PC-3 (cell line): ENCODE results near the gene CYTH3. TPM values are rescaled to one million over a fixed set of nuclear protein-coding genes. Genes with fewer than 3 reads are reported as not detected.

ENCODE experiments used
- ATAC-seq: fragments of 200-7000 bp; cut with Tn5 transposase; 2 replicates; pipeline ENCODE4 v1.9.1; 2020; ENCODE audit warnings: mild to moderate bottlenecking, moderate library complexity
- BruUV-seq: library from RNA; stranded (reverse); fragments of 400-500 nt; replicated peaks from 2 replicates; lab custom pipeline; 2021; lab: Mats Ljungman, UMichigan
- CTCF ChIA-PET: fragments of 300-600 bp; sonication (Branson Sonifier 250); formaldehyde crosslinking; loops from one replicate; lab custom pipeline; 2022; ENCODE audit warnings: antibody characterized with exemption; lab: Charles Lee
- POLR2A ChIA-PET: fragments of 300-600 bp; sonication (Branson Sonifier 250); formaldehyde crosslinking; loops from one replicate; lab custom pipeline; 2022; ENCODE audit warnings: antibody characterized with exemption; ENCODE audit not compliant: unreplicated experiment; lab: Charles Lee
- DNase-seq: peaks from one replicate; pipeline ENCODE4 v3.0.0-alpha.2; 2015
- H2AFZ ChIP-seq: fragments of 300-600 bp; sonication (generic); 2 replicates; pipeline ENCODE4 v1.6.0; 2016; ENCODE audit warnings: antibody characterized with exemption, low read length
- H3F3A ChIP-seq: fragments of 300-600 bp; sonication (generic); one replicate; pipeline ENCODE4 v1.6.0; 2017; ENCODE audit warnings: antibody characterized with exemption, low read length, control low read depth, mild to moderate bottlenecking; ENCODE audit not compliant: unreplicated experiment
- H3K27ac ChIP-seq: fragments of 300-600 bp; sonication (generic); 2 replicates; pipeline ENCODE4 v1.5.1; 2016; ENCODE audit warnings: mild to moderate bottlenecking, low read length
- H3K27me3 ChIP-seq: fragments of 300-600 bp; sonication (generic); 2 replicates; pipeline ENCODE4 v1.6.1; 2016; ENCODE audit warnings: low read length, mixed read lengths
- H3K36me3 ChIP-seq: fragments of 300-600 bp; sonication (generic); 2 replicates; pipeline ENCODE4 v1.6.1; 2016; ENCODE audit warnings: low read depth, mixed run types, low read length, mixed read lengths
- H3K4me1 ChIP-seq: fragments of 300-600 bp; sonication (generic); 2 replicates; pipeline ENCODE4 v1.5.1; 2016; ENCODE audit warnings: low read length; ENCODE audit not compliant: insufficient read depth
- H3K4me2 ChIP-seq: fragments of 300-600 bp; sonication (generic); 2 replicates; pipeline ENCODE4 v1.6.0; 2016; ENCODE audit warnings: low read length
- H3K4me3 ChIP-seq: fragments of 300-600 bp; sonication (generic); 2 replicates; pipeline ENCODE4 v1.5.1; 2016; ENCODE audit warnings: mild to moderate bottlenecking, low read length, mixed read lengths
- H3K79me2 ChIP-seq: fragments of 300-600 bp; sonication (generic); 2 replicates; pipeline ENCODE4 v1.6.1; 2017; ENCODE audit warnings: low read length, mixed read lengths
- H3K9ac ChIP-seq: fragments of 300-600 bp; sonication (generic); 2 replicates; pipeline ENCODE4 v1.6.0; 2016; ENCODE audit warnings: mild to moderate bottlenecking, low read length
- H3K9me2 ChIP-seq: fragments of 300-600 bp; sonication (generic); replicated peaks from 2 replicates; pipeline ENCODE4 v1.6.1; 2016; ENCODE audit warnings: mixed run types, low read length, mixed read lengths
- H3K9me3 ChIP-seq: fragments of 300-600 bp; sonication (generic); 2 replicates; pipeline ENCODE4 v1.6.1; 2016; ENCODE audit warnings: low read length, mixed read lengths
- H4K20me1 ChIP-seq: fragments of 300-600 bp; sonication (generic); 2 replicates; pipeline ENCODE4 v1.6.1; 2016; ENCODE audit warnings: low read length, mixed read lengths
- CTCF ChIP-seq: fragments of 300-600 bp; sonication (generic); conservative IDR thresholded peaks from 2 replicates; pipeline ENCODE4 v1.5.1; 2017; ENCODE audit warnings: antibody characterized with exemption, low read depth, mild to moderate bottlenecking, low read length
- EZH2 ChIP-seq: fragments of 300-600 bp; sonication (generic); IDR thresholded peaks from one replicate; pipeline ENCODE4 v1.6.1; 2017; ENCODE audit warnings: antibody characterized with exemption, mild to moderate bottlenecking, low read length; ENCODE audit not compliant: unreplicated experiment
- EZH2phosphoT487 ChIP-seq: fragments of 300-600 bp; sonication (generic); IDR thresholded peaks from 2 replicates; pipeline ENCODE4 v1.6.1; 2018; ENCODE audit warnings: mild to moderate bottlenecking, antibody characterized with exemption, low read length, borderline replicate concordance
- intact Hi-C: fragments of 100-400 bp; cut with micrococcal nuclease; formaldehyde crosslinking; loops from 2 replicates; pipeline ENCODE4 v1.9.0; 2023
- total RNA-seq: library from RNA; depleted of rRNA; stranded (reverse); fragments of >200 nt; gene quantifications from 2 replicates; pipeline ENCODE4 v1.2.3, GENCODE V29; 2014

CYTH3 gene
- total RNA-seq, 1 experiment from 2014 or later, result 23.1 TPM

- H3K4me1 ChIP-seq, result peaks cover 10% of the 10 kb centered on the region
- intact Hi-C loops, result no loop called here
- ATAC-seq (no peak), DNase-seq (no peak)
- no peaks in the 10 kb centered on the region for H3K9me2 ChIP-seq
- H3K79me2 ChIP-seq, result no peaks in the 10 kb centered on the region
- no peak overlapping the region for H2AFZ ChIP-seq
- ChIA-PET POLR2A (no interaction called here), CTCF (no interaction called here)
- no peaks in the 10 kb centered on the region for H4K20me1 ChIP-seq
- no peaks in the 10 kb centered on the region for H3K9me3 ChIP-seq
- H3K27ac ChIP-seq, result no peak overlapping the region
- no peaks in the 10 kb centered on the region for H3K36me3 ChIP-seq
- TF ChIP-seq EZH2, result no peak
- TF ChIP-seq EZH2phosphoT487, result no peak
- no peak for TF ChIP-seq CTCF
- H3K27me3 ChIP-seq, result no peaks in the 10 kb centered on the region
- no peak overlapping the region for H3K4me3 ChIP-seq
- H3K4me2 ChIP-seq, result no peak overlapping the region
- no peaks in the 10 kb centered on the region for H3F3A ChIP-seq
- no peak overlapping the region for H3K9ac ChIP-seq
- no TSS peak for BruUV-seq
Observed at GRCh38 chr7:6291531-6291930, 19.1 kb upstream of the CYTH3 start.

GRCh38 chr7:6290319-6290741 lies 17.9 kb upstream of the CYTH3 start:
- H3K4me3 ChIP-seq, result no peak overlapping the region
- no peaks in the 10 kb centered on the region for H3K9me2 ChIP-seq
- no peak overlapping the region for H3K9ac ChIP-seq
- no peaks in the 10 kb centered on the region for H3F3A ChIP-seq
- peaks cover 10% of the 10 kb centered on the region for H3K4me1 ChIP-seq
- H3K4me2 ChIP-seq, result peak overlapping the region; percentile 10; the same call in 1 of the 2 replicates
- peak overlapping the region; percentile 59 for H3K27ac ChIP-seq
- H3K27me3 ChIP-seq, result no peaks in the 10 kb centered on the region
- no peaks in the 10 kb centered on the region for H3K79me2 ChIP-seq
- no peaks in the 10 kb centered on the region for H4K20me1 ChIP-seq
- intact Hi-C loops, result no loop called here
- H3K36me3 ChIP-seq, result no peaks in the 10 kb centered on the region
- no peaks in the 10 kb centered on the region for H3K9me3 ChIP-seq
- peak; percentile 74 for DNase-seq
- ChIA-PET CTCF (no interaction called here), POLR2A (interaction anchor here (0.6 kb wide), 1 partner anchor 26 kb away, joined by 4 read pairs; no protein-coding TSS in a partner anchor)
- no TSS peak for BruUV-seq
- ATAC-seq, result peak; percentile 85
- H2AFZ ChIP-seq, result peak overlapping the region; percentile 83
- TF ChIP-seq EZH2, result no peak
- TF ChIP-seq CTCF, result no peak
- TF ChIP-seq EZH2phosphoT487, result no peak

GRCh38 chr7:6288270-6288860 lies 15.9 kb upstream of the CYTH3 start:
- TF ChIP-seq EZH2 (no peak), EZH2phosphoT487 (no peak), CTCF (no peak)

More at GRCh38 chr7:6288270-6288860, 15.9 kb upstream of the CYTH3 start:
- Histone ChIP-seq H2AFZ (no peak overlapping the region), H3K9me2 (no peaks in the 10 kb centered on the region), H3K4me1 (peaks cover 30% of the 10 kb centered on the region), H4K20me1 (no peaks in the 10 kb centered on the region), H3F3A (peaks cover under 1% of the 10 kb centered on the region), H3K9me3 (no peaks in the 10 kb centered on the region), H3K4me3 (no peak overlapping the region), H3K4me2 (no peak overlapping the region), H3K9ac (no peak overlapping the region), H3K36me3 (no peaks in the 10 kb centered on the region), H3K27me3 (no peaks in the 10 kb centered on the region), H3K79me2 (no peaks in the 10 kb centered on the region), H3K27ac (no peak overlapping the region)
- ATAC-seq (no peak), DNase-seq (no peak)
- ChIA-PET CTCF (no interaction called here), POLR2A (no interaction called here)
- intact Hi-C loops, result no loop called here
- no TSS peak for BruUV-seq
